Body of pancreas (tissue), 4 donors: ENCODE data around the gene GDPD4.

Experiments
- CTCF ChIP-seq, 7 experiments: fragments of 450-650 bp in 4 of 7; fragments of 200-600 bp in 3 of 7; sonication (generic) in 3 of 7; IDR thresholded peaks; one replicate each; pipeline ENCODE4 v1.5.1; 2016 to 2019; ENCODE audit warnings: antibody characterized with exemption in 7 of 7
- POLR2A ChIP-seq, 3 donors: fragments of 450-650 bp; IDR thresholded peaks; one replicate each; pipeline ENCODE4 v1.6.1; 2016; ENCODE audit warnings: antibody characterized with exemption in 3 of 3, mild to moderate bottlenecking in 2 of 3

GRCh38 chr11:77236901-77237300 lies 64.6 kb downstream of the GDPD4 start:
- TF ChIP-seq CTCF (IDR thresholded peaks at IDR 0.05) (no peak), POLR2A (IDR thresholded peaks at IDR 0.05) (no peak)
